Adrenal gland (tissue), 12 donors: ENCODE measurements around the gene MAPK7. TPM values are rescaled to one million over a fixed set of nuclear protein-coding genes. Genes with fewer than 3 reads are reported as not detected.

ENCODE experiments used
- DNase-seq, 7 donors: peaks; one replicate each; pipeline ENCODE4 v3.0.0-alpha.2; 2019 to 2020
- H3K27ac ChIP-seq, 5 donors: fragments of 200-600 bp; sonication (generic) in 4 of 5; 1 replicate in 3 of 5; 2 replicates in 2 of 5; pipeline versions ENCODE4 v1.5.1 to v1.8.0; 2016 to 2020; ENCODE audit warnings: mild to moderate bottlenecking in 1 of 5
- H3K27me3 ChIP-seq: fragments of 200-600 bp; 2 replicates; pipeline ENCODE4 v1.8.0; 2021
- H3K36me3 ChIP-seq, 2 donors: fragments of 200-600 bp; replicated peaks in 1 of 2; 1 replicate in 1 of 2; 2 replicates in 1 of 2; pipeline versions ENCODE4 v1.5.1 to v1.8.0; 2018 to 2022
- H3K4me1 ChIP-seq, 2 donors: fragments of 200-600 bp; replicated peaks in 1 of 2; 1 replicate in 1 of 2; 2 replicates in 1 of 2; pipeline versions ENCODE4 v1.5.1 to v1.8.0; 2018 to 2021
- H3K4me3 ChIP-seq, 4 donors: fragments of 200-600 bp; sonication (generic) in 3 of 4; one replicate each; pipeline ENCODE4 v1.5.1; 2016 to 2018
- H3K9me3 ChIP-seq, 3 donors: fragments of 200-600 bp; sonication (generic) in 1 of 3; replicated peaks in 1 of 3; 1 replicate in 2 of 3; 2 replicates in 1 of 3; pipeline versions ENCODE4 v1.5.1 to v1.8.0; 2016 to 2021
- POLR2A ChIP-seq, 2 donors: fragments of 450-650 bp; IDR thresholded peaks; one replicate each; pipeline ENCODE4 v1.6.1; 2017; ENCODE audit warnings: antibody characterized with exemption in 2 of 2, mild to moderate bottlenecking in 2 of 2, moderate library complexity in 1 of 2
- WGBS, 4 donors: extraction: QIAGEN DNeasy Blood & Tissue Kit in 2 of 4; methylation state at CpG; one replicate each; pipeline versions ENCODE4 v1.1.5 to v1.1.7; 2013 to 2017; 5-methylcytosine and 5-hydroxymethylcytosine counted together
- intact Hi-C, 2 donors: fragments of 100-400 bp; cut with DNase I; formaldehyde crosslinking; loops; one replicate each; pipeline versions ENCODE4 v1.14.1 to v1.15.0; 2022 to 2023
- polyA plus RNA-seq, 3 donors: library from polyadenylated mRNA; stranded (reverse); fragments of 200-250 nt in 2 of 3; fragments of 350-450 nt in 1 of 3; fragmentation: Illumina TruSeq in 1 of 3; extraction: RNeasy Lipid Tissue Mini Kit (QIAGEN cat#74804) in 1 of 3; gene quantifications; one replicate each; pipeline ENCODE4 v1.2.3, GENCODE V29; 2013 to 2014
- total RNA-seq, 9 donors: library from RNA; depleted of rRNA in 4 of 9; stranded (reverse); fragments of >200 nt in 4 of 9; fragments of 120-200 nt in 1 of 9; fragmentation: NEBNext Ultra II Directional in 1 of 9; extraction: Animal tissue kit (Norgen Biotek cat#: 25700) in 1 of 9; gene quantifications; one replicate each; pipeline versions ENCODE4 v1.1.0 to v1.2.4, GENCODE V29; 2013 to 2023
- TF ChIP-seq, protein P1 (sequence below), 6 experiments: fragments of 450-650 bp in 4 of 6; fragments of 200-600 bp in 2 of 6; sonication (generic) in 1 of 6; IDR thresholded peaks; 1 replicate in 5 of 6; 2 replicates in 1 of 6; pipeline versions ENCODE4 v1.5.1 to v1.8.0; 2016 to 2021; ENCODE audit warnings: antibody characterized with exemption in 6 of 6, mild to moderate bottlenecking in 2 of 6, moderate library complexity in 1 of 6
- donor health status: healthy with polysubstance abuse.
- donor health status: Bipolar disorder and iron deficiency.
- donor health status: DM: yes; HTN: yes; CAD: no.
- donor health status: DM: no; HTN: no; CAD: no.
- donor health status: DM: no; HTN: no; CAD: no.
- donor health status: DM: yes; HTN: yes; CAD: no.

The MAPK7 gene
- total and polyA plus RNA-seq, 12 donors: 7.6 to 223 (median 44.6) TPM

DNA sequence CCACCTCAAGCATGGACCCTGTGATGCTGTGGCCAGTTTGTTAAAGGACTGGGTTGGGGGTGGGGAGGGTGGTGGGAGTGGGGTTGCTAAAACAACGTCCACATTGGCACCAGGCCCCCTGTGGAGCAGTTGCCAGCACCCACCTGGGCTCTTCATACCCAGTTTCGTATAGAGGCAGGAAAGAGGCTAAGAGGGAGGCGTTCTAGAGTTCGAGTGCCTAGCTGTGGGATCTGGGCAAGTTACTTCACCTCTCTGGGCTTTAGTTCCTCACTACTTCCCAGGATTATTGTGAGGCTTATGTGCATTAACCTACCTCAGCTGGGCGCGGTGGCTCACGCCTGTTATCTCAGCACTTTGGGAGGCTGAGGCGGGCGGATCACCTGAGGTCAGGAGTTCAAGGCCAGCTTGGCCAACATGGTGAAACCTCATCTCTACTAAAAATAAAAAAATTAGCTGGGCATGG, 7.3 kb downstream of the MAPK7 start:
- H3K4me3 ChIP-seq: no peak overlapping the region
- H3K27me3 ChIP-seq: no peaks in the 10 kb centered on the region
- H3K36me3 ChIP-seq: peaks cover 0 to 40% of the 10 kb centered on the region in 2 donors
- 80 to 91% (median 82%) methylated on average over 9 of the region's 9 CpGs for WGBS, 4 donors
- no peaks in the 10 kb centered on the region for H3K9me3 ChIP-seq
- intact Hi-C loops: no loop called here
- peaks cover 38 to 64% of the 10 kb centered on the region in 2 donors for H3K4me1 ChIP-seq
- DNase-seq: peak in 1 of 7 donors; percentile 5
- TF ChIP-seq, protein P1, sequence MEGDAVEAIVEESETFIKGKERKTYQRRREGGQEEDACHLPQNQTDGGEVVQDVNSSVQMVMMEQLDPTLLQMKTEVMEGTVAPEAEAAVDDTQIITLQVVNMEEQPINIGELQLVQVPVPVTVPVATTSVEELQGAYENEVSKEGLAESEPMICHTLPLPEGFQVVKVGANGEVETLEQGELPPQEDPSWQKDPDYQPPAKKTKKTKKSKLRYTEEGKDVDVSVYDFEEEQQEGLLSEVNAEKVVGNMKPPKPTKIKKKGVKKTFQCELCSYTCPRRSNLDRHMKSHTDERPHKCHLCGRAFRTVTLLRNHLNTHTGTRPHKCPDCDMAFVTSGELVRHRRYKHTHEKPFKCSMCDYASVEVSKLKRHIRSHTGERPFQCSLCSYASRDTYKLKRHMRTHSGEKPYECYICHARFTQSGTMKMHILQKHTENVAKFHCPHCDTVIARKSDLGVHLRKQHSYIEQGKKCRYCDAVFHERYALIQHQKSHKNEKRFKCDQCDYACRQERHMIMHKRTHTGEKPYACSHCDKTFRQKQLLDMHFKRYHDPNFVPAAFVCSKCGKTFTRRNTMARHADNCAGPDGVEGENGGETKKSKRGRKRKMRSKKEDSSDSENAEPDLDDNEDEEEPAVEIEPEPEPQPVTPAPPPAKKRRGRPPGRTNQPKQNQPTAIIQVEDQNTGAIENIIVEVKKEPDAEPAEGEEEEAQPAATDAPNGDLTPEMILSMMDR (IDR thresholded peaks at IDR 0.05): no peak
- TF ChIP-seq POLR2A (IDR thresholded peaks at IDR 0.05): no peak
- peak overlapping the region; percentile 66 to 96 (median 73) for H3K27ac ChIP-seq

GRCh38 chr17:19386051-19386929, 8.0 kb downstream of the MAPK7 start:
- WGBS, 4 donors: 47 to 62% (median 51%) methylated on average over 12 to 20 of the region's 20 CpGs
- Histone ChIP-seq H3K4me1 (peaks cover 38 to 64% of the 10 kb centered on the region in 2 donors), H3K4me3 (no peak overlapping the region), H3K36me3 (peaks cover 0 to 33% of the 10 kb centered on the region in 2 donors), H3K27ac (peak overlapping the region; percentile 66 to 96 (median 73)), H3K27me3 (no peaks in the 10 kb centered on the region), H3K9me3 (no peaks in the 10 kb centered on the region)
- peak; percentile 58 to 89 (median 85) for DNase-seq
- intact Hi-C loops: no loop called here
- peak in 1 of 2 donors; percentile 57 for TF ChIP-seq POLR2A (IDR thresholded peaks at IDR 0.05)
- TF ChIP-seq, protein P1 (IDR thresholded peaks at IDR 0.05): no peak

DNA sequence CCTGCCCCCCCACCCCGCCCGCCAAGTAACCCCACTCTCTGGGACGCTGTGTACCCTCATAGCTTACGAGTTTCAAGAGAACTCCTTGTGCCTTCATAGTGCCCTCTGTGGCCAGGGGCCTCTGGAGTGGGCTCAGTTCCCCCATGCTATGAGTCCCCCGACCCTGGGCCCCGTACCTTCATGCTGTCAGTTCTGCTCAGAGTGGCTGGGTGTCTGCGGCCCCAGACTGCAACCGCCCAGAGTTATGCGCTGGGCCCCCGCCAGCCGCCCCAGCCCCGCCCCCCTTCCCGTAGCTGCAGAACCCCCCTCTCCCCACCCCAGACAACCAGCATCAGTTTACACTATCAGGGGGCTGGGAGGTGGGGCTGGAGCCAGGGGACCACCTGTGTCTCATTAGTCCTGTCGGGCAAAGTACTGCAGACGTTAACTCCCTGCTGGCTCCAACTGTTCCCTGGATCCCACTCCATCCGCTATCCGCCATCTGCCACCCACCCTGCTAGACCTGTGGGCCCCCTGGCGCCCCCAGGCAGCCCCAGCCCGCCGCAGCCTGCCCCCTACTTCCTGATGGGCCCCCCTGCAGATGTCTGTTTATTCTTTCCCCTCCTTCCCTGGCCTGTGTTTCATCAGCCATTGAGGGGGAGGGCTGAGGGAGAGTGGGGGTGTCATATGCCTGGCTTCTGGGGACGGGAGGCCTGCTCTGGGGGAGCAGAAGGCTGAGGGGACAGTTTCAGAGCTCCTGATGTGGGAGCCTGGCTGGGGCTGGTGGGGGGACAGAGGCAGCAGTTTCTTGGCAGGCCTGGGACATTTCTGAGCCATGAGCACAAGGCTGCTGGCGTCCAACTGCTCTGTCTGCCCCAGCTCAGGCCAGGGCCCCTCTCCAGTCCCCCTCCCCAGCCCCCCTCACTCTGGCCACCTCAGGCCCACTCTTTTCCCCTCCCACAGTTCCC, 8.9 kb downstream of the MAPK7 start, which contains the start of gene MFAP4:
Gene MFAP4 (minus strand): TSS at position 217 of the 947 bp plus-strand sequence. CDS start 35 bp downstream, at position 182.
- peak in 6 of 7 donors; percentile 76 to 87 (median 81) for DNase-seq
- TF ChIP-seq POLR2A (IDR thresholded peaks at IDR 0.05): no peak
- TF ChIP-seq, protein P1 (IDR thresholded peaks at IDR 0.05): no peak
- Histone ChIP-seq H3K4me3 (no peak within 1 kb of the TSS), H3K9me3 (no peaks in the 10 kb centered on the region), H3K27ac (peak within 1 kb of the TSS; percentile 66 to 96 (median 73)), H3K4me1 (peaks cover 38 to 64% of the 10 kb centered on the region in 2 donors), H3K36me3 (peaks cover 0 to 24% of the 10 kb centered on the region in 2 donors), H3K27me3 (no peaks in the 10 kb centered on the region)
- intact Hi-C loops: no loop called here
- 28 to 46% (median 32%) methylated on average over 7 to 22 of the region's 22 CpGs for WGBS, 4 donors
